ENCODE data around the gene MYLIP. TPM values are rescaled to one million over a fixed set of nuclear protein-coding genes. Genes with fewer than 3 reads are reported as not detected.

Gene MYLIP
- total RNA-seq, 1 experiment from 2014 or later, result 27.0 TPM

DNA sequence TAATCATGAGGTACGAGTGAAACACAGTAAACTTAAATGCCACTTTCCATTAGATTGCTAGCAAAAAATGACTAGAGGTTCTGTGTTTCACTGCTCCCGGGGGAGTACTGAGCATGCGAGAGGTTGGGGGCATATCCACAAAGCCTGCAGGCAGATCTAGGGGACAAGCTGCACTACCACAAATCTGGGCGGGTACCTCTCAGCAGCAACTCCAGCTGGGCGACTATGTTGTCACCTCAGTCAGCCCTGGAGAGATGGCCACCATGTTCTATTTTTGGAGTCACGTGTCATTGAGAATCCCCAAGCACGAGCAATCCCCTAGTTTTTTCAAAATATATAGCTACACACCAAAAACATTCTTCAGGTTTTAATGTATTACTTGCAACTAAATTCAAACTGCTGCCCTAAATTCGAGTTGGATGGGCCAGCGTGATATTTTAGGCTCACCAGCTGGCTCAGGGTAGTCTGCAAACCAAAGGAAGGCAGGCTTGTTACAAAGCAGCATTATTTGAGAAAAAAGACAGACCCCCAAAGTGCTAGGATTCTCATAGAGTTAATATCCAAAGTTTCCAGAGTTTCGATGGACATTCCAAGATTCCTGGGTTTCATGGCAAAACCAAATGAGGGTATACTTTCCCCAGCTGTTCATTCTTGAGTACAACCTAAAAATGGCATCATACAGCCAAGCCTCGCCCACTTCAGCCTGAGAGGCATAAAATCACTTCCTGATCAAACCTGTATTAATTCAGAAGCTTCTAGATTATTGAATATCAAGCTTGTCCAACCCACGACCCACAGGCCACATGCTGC lies 24.1 kb upstream of the MYLIP start:
- H4K20me1 ChIP-seq (ENCODE audit: control insufficient read depth, insufficient read depth, insufficient read length), result no peaks in the 10 kb centered on the region
- H2BK5ac ChIP-seq (ENCODE audit: insufficient read length, low read length), result no peak overlapping the region
- H3K79me2 ChIP-seq (ENCODE audit: insufficient read depth, low read length), result no peaks in the 10 kb centered on the region
- H3K4me1 ChIP-seq (ENCODE audit: insufficient read depth, low read length), result no peaks in the 10 kb centered on the region
- no peak overlapping the region for H3K27ac Mint-ChIP-seq
- H2AFZ ChIP-seq (ENCODE audit: low read length), result no peak overlapping the region
- H3K36me3 Mint-ChIP-seq (ENCODE audit: insufficient read depth in 1 of 3, low read depth in 3 of 3), result peaks cover 0 to 7% (median 0%) of the 10 kb centered on the region in 3 experiments; a peak in 2 of 7 replicates
- no peak overlapping the region for H4K5ac ChIP-seq (ENCODE audit: insufficient read length, low read depth, low read length)
- TF ChIP-seq, protein P1, sequence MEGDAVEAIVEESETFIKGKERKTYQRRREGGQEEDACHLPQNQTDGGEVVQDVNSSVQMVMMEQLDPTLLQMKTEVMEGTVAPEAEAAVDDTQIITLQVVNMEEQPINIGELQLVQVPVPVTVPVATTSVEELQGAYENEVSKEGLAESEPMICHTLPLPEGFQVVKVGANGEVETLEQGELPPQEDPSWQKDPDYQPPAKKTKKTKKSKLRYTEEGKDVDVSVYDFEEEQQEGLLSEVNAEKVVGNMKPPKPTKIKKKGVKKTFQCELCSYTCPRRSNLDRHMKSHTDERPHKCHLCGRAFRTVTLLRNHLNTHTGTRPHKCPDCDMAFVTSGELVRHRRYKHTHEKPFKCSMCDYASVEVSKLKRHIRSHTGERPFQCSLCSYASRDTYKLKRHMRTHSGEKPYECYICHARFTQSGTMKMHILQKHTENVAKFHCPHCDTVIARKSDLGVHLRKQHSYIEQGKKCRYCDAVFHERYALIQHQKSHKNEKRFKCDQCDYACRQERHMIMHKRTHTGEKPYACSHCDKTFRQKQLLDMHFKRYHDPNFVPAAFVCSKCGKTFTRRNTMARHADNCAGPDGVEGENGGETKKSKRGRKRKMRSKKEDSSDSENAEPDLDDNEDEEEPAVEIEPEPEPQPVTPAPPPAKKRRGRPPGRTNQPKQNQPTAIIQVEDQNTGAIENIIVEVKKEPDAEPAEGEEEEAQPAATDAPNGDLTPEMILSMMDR (conservative IDR thresholded peaks at IDR 0.05), result no peak
- no peak overlapping the region for H3K4me3 Mint-ChIP-seq
- peaks cover 0 to 4% of the 10 kb centered on the region in 2 experiments; a peak in 1 of 4 replicates for H3K4me1 Mint-ChIP-seq
- H3K23me2 ChIP-seq (ENCODE audit: insufficient read length, low read depth, low read length, poor library complexity, severe bottlenecking), result no peaks in the 10 kb centered on the region
- H3K4ac ChIP-seq (ENCODE audit: low read depth, low read length), result no peak overlapping the region
- no peak overlapping the region for H3K27ac ChIP-seq (ENCODE audit: insufficient read length, low read depth, low read length)
- H3T11ph ChIP-seq (ENCODE audit: low read length), result no peak overlapping the region
- peaks cover 1% of the 10 kb centered on the region for H3K27me3 Mint-ChIP-seq (ENCODE audit: low read depth)
- H2BK15ac ChIP-seq (ENCODE audit: low read depth, low read length), result no peak overlapping the region
- no peak overlapping the region for H3K18ac ChIP-seq (ENCODE audit: insufficient read length, low read depth, low read length)
- H3K79me1 ChIP-seq (ENCODE audit: insufficient read depth, low read depth, low read length, poor library complexity, severe bottlenecking), result no peaks in the 10 kb centered on the region
- no peak overlapping the region for H3K23ac ChIP-seq (ENCODE audit: insufficient read length, low read depth, low read length)
- no peak overlapping the region for H2BK12ac ChIP-seq (ENCODE audit: insufficient read length, low read depth, low read length)
- H3K9me3 Mint-ChIP-seq, result peaks cover 8% of the 10 kb centered on the region in 2 experiments
- H2AK5ac ChIP-seq (ENCODE audit: insufficient read length, low read length), result no peak overlapping the region
- H3K4me2 ChIP-seq (ENCODE audit: insufficient read depth, insufficient read length, low read length), result no peak overlapping the region
- H3K27me3 ChIP-seq (ENCODE audit: insufficient read depth, low read length), result no peaks in the 10 kb centered on the region
- H3K9ac ChIP-seq (ENCODE audit: extremely low read depth, insufficient read length, low read length), result no peak overlapping the region
- DNase-seq, result no peak
- H2BK120ac ChIP-seq (ENCODE audit: low read depth, low read length, poor library complexity, severe bottlenecking), result no peak overlapping the region
- H4K8ac ChIP-seq (replicated peaks; ENCODE audit: insufficient read length, low read depth, low read length), result no peak overlapping the region
- H2BK20ac ChIP-seq (ENCODE audit: low read depth, low read length, poor library complexity, severe bottlenecking), result no peak overlapping the region
- H3K56ac ChIP-seq (ENCODE audit: insufficient read length, low read depth, low read length), result no peak overlapping the region
- H4K91ac ChIP-seq (ENCODE audit: insufficient read length, low read depth, low read length), result no peak overlapping the region
- H3K9me3 ChIP-seq (ENCODE audit: control insufficient read depth, low read depth, low read length), result no peaks in the 10 kb centered on the region
- H3K14ac ChIP-seq (ENCODE audit: insufficient read depth, low read length), result no peak overlapping the region
- WGBS (ENCODE audit: extremely low coverage, insufficient read length, low lambda C conversion rate), result no CpG with 5 or more reads among the region's 12 CpGs
